HG03135 (cell line): ENCODE results near the gene CSTPP1.
"Not testable (repeated sequence)": the region's sequence is repeated elsewhere in the genome, so short reads cannot be mapped to it uniquely, and the experiment has no call there.

ENCODE experiments used
- ATAC-seq: cut with Tn5 transposase; IDR thresholded peaks from one replicate; pipeline ENCODE4 v1.9.1; 2021; ENCODE audit warnings: mild to moderate bottlenecking, moderate library complexity; ENCODE audit not compliant: unreplicated experiment

Gene CSTPP1

DNA sequence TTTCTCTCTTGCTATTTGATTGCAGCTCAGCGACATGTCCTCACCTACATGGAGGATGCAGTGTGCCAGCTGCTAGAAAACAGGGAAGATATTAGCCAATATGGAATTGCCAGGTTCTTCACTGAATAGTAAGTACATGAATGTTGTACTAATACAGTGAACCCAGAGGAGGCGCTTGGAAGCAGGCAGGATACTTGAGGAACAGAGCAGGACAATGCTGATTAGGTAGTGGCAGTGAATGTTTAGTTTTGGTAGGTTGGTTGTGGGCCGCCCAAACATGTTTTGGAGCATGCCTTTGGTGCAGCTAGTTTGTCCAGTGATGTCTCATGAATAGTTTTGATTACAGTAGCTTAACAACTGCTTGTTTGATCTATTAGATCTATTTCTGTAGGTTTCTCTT is 50.6 kb downstream of the CSTPP1 start:
- no peak for ATAC-seq

- ATAC-seq, result not testable (repeated sequence)
Observed at GRCh38 chr11:46989810-46990487, 53.4 kb downstream of the CSTPP1 start.

DNA sequence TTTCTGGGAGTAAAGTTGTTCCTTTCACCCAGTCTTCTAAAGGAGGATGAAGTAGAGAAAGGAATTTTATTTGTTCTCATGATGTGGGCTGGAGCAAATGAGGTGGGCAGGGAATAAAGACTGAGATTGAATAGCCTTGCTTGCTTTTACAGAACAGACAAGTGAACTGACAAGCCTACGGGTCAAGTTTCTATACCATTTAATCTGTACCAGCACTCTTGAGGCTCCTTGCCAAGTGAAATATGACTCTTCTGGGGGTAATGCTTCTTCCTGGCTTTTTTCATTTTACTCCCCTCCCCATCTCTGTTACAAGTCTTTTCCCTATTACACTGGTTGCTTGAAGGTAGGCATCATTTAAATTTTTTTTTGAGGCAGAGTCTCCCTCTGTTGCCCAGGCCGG is 54.8 kb downstream of the CSTPP1 start:
- ATAC-seq, result no peak

- not testable (repeated sequence) for ATAC-seq
Observed at GRCh38 chr11:46992386-46992785, 55.8 kb downstream of the CSTPP1 start.

DNA sequence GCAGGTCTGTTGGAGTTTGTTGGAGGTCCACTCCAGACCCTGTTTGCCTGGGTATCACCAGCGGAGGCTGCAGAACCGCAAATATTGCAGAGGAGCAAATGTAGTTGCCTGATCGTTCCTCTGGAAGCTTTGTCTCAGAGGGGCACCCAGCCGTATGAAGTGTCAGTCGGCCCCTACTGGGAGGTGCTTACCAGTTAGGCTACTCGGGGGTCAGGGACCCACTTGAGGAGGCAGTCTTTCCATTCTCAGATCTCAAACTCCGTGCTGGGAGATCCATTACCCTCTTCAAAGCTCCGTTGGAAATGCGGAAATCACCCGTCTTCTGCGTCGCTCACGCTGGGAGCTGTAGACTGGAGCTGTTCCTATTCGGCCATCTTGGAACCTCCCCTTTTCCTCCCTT is 61.2 kb downstream of the CSTPP1 start:
- ATAC-seq, result not testable (repeated sequence)

GRCh38 chr11:46999217-46999616 is 62.7 kb downstream of the CSTPP1 start:
- no peak for ATAC-seq

GRCh38 chr11:47000033-47000432 is 63.5 kb downstream of the CSTPP1 start:
- ATAC-seq, result no peak

- no peak for ATAC-seq
Observed at GRCh38 chr11:47001781-47002181, 65.2 kb downstream of the CSTPP1 start.

GRCh38 chr11:47002390-47002789 is 65.8 kb downstream of the CSTPP1 start:
- no peak for ATAC-seq

DNA sequence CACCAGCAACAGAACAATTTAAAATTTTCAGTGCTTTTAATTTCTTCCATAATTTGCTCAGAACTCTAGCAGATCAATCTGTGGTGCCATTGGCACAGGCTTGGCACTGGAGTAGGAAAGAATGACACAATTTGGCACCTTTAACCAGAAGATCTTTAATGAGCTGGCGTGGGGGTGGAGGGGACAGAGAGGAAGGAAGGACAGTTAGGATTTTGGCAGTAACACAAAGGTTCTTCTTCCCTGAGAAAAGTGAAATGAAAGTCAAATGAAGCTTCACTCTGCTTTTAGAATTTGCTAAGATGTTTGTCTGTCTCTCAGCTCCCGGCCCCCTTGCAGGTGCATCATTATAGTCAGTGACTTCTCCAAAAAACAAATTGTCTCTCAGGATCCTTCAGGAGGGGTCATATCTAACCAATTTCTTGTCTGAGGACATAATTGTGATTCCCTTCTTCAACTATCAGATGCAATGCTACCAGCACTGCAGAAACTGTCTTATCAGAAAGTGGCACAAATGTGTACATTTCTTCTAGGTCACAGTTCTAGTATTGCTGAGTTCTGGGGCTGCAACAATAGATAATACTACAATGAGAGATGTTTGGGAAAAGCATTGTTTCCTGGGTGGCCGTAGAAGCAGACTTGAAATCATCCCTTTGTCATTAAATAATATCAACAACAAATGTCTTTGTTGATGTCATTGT is 66.8 kb downstream of the CSTPP1 start:
- no peak for ATAC-seq

- no peak for ATAC-seq
Observed at GRCh38 chr11:47004595-47005033, 68.1 kb downstream of the CSTPP1 start.

GRCh38 chr11:47005441-47005840 is 68.9 kb downstream of the CSTPP1 start:
- no peak for ATAC-seq

GRCh38 chr11:47007579-47007978 is 71.0 kb downstream of the CSTPP1 start:
- no peak for ATAC-seq

- ATAC-seq, result no peak
Observed at GRCh38 chr11:47010179-47010578, 73.6 kb downstream of the CSTPP1 start.

DNA sequence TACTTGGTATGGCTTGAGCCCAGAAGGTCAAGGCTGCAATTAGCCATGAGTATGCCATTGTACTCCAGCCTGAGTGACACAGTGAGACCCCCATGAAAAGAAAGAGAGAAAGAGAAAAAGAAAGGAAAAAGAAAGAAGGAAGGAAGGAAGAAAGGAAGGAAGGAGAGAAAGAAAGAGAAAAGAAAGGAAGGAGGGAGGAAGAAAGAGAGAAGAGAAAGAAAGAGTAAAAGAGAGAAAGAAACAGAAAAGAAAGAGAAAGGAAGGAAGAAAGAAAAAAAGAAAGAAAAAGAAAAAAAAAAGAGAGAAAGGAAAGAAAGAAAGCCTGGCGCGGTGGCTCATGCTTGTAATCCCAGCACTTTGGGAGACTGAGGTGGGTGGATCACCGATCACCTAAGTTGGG is 77.5 kb downstream of the CSTPP1 start:
- no peak for ATAC-seq

DNA sequence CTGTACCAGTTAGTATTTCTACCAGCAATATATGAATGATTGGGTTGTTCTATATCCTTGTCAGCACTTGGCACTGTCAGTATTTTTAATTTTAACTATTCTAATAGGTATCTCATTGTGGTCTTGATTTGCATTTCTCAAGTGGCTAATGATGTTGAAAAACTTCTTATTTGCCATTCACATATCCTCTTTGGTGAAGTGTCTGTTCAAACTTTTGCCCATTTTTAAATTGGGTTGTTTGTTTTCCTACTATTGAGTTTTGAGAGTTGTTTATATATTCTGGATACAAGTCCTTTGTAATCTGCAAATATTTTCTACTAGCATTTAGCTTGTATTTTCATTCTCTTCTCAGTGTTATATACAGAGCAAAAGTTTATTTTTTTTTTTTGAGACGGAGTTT is 82.1 kb downstream of the CSTPP1 start:
- no peak for ATAC-seq

DNA sequence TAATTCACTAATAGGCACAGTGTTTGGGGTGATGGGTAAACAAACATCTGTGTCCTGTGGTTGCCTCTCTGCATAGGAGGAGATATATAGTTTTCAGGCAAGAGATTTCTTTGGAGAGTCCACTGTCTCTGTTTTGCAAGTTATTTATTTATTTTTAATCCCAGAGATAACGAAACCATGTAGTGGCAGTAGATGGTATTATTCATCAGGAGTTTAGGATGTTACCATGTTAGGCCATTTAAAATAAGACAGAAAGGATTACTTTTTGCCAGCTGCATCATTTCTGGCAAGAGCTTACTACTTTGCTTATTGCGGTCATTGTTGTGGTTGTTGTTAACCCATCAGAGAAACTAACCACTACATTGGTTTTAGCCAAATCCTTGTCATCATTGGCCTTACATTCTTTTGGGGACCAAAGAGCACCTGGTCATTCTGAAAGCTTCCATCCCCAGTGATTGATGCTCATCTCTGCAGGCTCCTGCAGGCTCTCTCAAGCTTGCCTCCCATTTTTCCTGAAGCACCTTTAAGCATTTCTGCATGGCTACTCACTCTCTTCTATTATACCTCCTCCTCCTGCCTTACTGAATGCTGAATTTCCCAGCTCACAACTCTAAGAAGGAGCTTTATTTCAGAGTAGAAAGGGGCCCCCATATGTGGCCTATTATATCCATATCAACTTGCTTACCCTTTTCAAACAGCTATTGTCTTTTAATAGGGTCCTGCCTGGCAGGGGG is 84.4 kb downstream of the CSTPP1 start:
- ATAC-seq, result no peak

DNA sequence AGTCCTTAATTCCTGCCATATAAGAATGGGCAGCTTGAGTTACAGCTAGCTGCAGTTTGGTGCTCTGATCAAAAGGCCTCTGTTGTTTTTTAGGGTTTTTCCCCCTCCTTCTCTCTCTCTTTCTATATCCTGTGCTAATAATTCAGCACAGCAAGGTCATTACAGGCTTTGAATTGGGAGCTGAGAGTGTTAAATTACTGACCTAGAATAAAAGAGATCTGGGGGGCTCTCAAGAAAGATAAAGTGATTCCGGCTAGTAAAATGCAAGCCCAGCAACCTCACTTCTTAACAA is 84.9 kb downstream of the CSTPP1 start:
- no peak for ATAC-seq

- ATAC-seq, result no peak
Observed at GRCh38 chr11:47021965-47022364, 85.4 kb downstream of the CSTPP1 start.

- ATAC-seq, result no peak
Observed at GRCh38 chr11:47028195-47029093, 91.9 kb downstream of the CSTPP1 start.

GRCh38 chr11:47033439-47033838 is 96.9 kb downstream of the CSTPP1 start:
- ATAC-seq, result no peak
